SKM-1 (cell line): ENCODE measurements around the gene CALU.
A peak's percentile ranks its signal among the peaks of the same experiment; 100 is the strongest.

Experiments
- DNase-seq: peaks from one replicate; lab custom pipeline; 2025; ENCODE audit not compliant: unreplicated experiment; lab: John Stamatoyannopoulos, UW

The CALU gene

GRCh38 chr7:128739048-128739962 lies at the start of gene CALU:
Gene CALU (plus strand): TSS chr7:128739359. CDS start chr7:128748584, 9,225 bp downstream.
- DNase-seq = peak; percentile 88

DNA sequence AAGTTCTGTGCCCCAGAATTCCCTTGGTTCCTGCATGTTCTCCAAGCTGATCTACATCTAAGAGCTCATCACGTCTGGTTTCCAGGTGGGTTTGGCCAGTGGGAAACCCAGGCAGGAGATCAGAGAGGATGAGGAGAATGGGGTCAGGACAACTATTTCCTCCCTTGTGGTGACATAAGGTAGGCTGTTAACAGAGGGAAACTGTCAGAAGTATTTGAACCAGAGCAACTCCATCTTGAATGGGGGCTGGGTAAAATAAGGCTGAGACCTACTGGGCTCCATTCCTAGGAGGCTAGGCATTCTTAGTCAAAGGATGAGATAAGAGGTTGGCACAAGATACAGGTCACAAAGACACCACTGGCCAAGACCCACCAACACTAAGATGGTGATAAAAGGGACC lies 47.9 kb upstream of the CALU start:
- no peak for DNase-seq

DNA sequence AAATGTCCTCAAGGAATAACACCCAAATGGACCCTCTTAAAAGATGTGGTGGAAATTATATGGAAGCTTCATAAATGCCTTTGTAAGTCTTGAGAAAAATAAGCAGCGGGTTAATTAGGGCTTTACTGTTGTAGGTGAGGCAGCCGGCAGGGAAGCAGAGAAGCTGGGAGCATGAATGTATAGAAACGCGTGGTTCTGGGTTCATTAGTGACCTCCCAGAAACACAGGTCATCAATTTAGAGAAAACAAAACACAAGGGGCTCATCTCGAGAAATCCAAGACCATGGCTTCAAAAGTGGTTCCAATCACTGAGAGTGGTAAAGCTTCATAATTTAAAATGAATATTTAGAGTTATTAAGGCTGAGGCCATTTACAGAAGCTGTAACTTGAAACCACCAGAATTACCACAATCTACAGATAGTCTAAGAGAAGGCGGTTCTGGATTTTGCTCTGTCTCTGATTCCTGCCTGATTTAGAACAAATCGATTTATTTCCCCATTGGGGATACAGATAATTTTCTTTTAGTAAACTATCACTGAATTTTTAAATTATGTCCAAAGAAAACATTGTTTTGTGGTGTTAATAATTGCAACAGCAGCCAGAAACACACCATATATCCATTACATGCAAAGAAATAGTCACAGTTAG lies 46.4 kb upstream of the CALU start:
- DNase-seq = no peak

DNA sequence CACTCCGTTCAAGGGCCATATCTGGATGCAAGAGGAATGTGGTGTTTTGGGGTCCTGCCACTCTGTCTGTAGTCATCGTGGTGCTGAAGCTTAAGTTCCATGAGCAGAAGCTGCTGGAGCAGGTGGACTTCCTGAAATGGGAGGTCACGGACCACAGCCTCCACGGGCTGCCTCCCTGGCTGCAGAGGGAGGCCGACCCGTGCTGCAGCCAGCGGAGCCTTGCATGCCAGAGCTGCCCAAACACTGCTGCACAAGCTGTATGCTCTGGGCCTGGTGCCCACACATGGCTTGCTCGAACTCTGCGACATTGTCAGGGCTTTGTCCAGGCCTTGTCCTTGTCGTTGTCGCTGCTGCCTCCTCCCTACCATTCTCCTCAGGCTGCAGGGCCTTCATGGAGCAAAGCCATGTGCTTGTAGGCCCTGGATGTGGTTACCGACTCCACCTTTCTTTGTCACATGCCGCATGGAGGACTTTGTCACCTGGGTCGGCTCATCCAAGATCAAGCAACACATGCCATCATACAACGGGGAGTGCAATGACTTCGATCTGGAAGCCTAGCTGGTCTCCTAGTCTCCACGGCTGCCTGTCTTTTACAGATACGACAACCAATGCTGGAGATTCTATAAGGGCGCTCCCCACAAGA lies 45.7 kb upstream of the CALU start:
- no peak for DNase-seq

DNA sequence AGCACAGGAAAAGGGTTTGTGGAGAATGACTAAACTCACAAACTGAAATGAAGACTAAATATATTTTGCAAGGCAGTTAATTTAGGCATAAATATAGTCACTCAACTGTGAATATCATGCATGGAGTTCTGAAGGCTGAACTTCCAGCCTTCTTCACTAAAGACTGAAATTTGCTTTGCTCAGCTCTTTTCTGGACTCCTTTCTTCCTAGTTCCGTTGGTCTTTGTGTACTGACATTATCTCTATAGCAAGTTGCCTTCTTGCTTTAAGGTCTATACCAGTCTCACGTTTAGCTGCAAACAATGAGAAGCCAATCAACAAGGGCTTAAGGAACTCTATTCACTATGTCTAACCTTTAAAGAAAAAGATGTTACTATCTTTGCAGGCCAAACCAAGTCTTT lies 44.4 kb upstream of the CALU start:
- no peak for DNase-seq

DNA sequence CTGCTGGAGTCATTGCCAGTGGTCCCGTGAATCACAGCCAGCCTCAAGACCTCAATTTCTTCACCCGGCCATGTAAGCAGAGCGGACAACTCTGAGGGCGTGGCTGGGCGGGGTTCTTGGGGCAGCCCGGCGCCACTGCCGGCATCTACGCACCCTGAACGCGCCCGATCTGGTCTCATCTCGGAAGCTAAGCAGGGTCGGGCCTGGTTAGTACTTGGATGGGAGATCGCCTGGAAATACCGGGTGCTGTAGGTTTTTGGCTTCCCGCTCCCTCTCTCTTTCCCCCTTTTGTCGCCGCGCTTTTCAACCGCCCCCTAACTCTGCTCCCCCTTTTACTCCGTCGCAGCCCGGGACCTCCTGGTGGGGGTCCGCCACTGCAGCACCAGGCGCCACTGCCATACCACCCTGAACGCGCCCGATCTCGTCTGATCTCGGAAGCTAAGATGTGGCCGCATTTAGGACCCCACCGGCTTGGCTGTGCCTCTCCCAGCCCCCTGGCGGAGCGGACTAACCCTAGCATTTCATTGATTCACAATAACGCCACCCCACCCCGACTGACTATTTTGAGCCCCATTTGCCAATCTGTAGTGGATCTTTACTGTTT lies 41.8 kb upstream of the CALU start:
- no peak for DNase-seq

GRCh38 chr7:128699196-128699712 lies 39.9 kb upstream of the CALU start:
- DNase-seq = no peak

- DNase-seq = no peak
These were observed 39.3 kb upstream of the CALU start for GRCh38 chr7:128699895-128700294.

DNA sequence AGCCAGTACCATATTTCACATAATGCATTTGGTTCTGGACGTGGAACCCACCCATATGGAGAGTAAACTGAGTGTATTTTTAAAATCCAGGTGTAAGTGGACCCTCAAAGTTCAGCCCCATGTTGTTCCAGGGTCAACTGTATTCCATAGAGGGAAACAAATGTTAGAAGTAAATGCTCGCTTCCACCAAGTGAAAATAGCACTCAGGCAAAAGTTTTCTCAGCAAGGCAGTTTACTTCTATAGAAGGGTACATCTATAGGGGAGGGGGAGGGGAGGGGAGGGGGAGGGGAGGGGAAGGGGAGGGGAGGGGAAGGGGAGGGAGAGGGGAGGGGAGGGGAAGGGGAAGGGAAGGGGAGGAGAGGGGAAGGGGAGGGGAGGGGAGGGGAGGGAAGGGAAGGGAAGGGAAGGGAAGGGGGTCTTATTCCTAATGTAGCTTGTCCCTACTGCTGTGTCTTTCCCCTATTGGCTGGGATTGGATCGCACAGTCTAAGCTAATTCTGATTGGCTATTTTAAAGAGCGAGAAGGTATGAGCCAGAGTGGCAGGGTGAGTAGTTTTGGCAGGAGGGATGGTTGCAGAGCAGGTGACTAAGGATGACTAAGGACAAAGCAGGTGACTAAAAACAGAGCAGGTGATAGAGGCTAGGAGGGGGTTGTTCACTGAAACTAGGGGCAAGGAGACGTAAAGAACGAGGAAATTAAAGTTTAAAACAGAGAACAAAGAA lies 37.9 kb upstream of the CALU start:
- no peak for DNase-seq

- no peak for DNase-seq
These were observed 35.4 kb upstream of the CALU start for GRCh38 chr7:128703609-128704241.

DNA sequence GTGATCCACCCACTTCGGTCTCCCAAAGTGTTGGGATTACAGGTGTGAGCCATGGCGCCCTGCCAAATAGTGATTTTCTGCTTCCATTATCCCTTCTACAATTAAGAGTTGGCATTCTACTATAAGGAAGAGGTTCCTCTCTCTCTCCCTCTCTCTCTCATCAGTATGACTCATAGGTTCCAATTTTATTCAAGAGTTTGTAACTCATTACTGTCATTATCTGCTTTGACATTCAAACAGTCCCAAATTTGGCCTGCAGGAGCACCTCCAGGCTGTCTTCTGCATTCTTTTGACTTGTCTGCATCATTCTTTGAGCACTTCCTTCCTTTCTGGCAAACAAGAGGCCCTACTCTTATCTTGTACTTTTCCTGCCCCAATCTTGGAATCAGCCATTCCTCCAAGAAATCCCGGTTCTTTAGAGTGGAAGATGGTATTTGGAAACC lies 33.2 kb upstream of the CALU start:
- DNase-seq = no peak

GRCh38 chr7:128707752-128708151 lies 31.4 kb upstream of the CALU start:
- DNase-seq = no peak

DNA sequence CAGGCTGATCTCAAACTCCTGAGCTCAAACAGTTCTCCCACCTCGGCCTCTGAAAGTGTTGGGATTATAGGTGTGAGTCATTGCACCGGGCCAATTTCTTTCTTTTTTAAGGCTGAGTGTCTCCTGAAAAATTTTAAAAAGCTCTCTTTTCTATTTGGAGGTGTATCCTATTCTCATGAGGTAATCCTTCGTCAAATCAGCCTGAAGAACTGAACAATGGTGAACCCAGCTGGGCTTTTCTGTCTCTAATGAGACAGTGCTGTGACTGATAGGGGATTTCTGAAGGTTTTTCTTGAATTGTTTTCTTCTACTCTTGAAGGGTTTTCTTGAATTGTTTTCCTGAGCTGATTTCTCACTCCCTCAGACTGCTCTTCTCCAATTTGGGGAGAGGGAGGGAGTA lies 30.9 kb upstream of the CALU start:
- no peak for DNase-seq

DNA sequence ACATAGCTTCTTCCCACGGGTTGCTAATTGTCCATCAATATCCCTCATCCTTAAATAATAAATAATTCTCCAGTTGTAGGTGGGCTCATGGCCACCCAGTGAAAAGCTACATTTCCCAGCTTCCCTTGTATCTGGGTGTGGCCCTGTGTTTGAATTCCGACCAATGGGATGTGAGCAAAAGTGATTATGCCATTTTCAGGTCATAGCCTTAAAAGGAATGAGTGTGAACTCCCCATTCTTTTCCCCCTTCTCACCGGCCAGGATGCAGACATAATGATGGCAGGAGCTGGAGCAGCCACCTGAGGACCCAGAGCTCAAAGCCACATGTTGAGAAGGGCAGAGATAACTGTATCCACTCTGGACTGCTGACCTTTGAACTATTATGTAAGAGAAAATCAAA lies 30.3 kb upstream of the CALU start:
- no peak for DNase-seq

DNA sequence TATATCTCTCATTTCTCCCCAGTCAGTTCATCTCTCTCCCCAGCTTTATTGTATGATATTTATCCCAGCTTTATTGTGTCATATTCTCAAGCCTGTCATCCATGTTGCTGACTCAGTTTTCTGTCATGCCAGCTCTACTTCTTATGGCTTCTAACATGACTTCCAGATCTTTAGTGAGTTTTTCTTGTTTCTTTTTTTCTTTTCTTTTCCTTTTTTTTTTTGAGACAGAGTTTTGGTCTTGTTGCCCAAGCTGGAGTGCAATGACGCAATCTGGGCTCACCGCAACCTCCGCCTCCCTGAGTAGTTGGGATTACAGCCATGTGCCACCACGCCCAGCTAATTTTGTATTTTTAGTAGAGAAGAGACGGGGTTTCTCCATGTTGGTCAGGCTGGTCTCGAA lies 28.7 kb upstream of the CALU start:
- DNase-seq = peak; percentile 19

DNA sequence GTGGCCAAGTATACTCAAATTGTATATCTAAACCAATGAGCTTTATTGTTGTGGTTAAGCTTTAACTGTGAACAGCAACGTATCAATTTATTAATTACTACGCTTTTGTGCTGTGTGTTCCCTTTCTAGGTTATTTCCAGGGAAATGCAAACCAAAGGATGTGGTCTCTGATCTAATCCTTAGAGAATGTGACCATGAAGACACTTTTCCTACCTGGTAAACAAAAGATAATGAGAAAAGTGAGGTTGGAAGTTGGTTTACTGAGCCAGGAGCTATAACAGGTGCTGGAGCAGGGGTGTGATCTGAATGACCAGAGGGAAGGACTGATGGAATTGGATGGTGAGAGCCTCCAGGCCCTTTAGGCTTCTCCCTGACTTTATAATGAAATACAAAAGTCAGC lies 25.4 kb upstream of the CALU start:
- no peak for DNase-seq

DNA sequence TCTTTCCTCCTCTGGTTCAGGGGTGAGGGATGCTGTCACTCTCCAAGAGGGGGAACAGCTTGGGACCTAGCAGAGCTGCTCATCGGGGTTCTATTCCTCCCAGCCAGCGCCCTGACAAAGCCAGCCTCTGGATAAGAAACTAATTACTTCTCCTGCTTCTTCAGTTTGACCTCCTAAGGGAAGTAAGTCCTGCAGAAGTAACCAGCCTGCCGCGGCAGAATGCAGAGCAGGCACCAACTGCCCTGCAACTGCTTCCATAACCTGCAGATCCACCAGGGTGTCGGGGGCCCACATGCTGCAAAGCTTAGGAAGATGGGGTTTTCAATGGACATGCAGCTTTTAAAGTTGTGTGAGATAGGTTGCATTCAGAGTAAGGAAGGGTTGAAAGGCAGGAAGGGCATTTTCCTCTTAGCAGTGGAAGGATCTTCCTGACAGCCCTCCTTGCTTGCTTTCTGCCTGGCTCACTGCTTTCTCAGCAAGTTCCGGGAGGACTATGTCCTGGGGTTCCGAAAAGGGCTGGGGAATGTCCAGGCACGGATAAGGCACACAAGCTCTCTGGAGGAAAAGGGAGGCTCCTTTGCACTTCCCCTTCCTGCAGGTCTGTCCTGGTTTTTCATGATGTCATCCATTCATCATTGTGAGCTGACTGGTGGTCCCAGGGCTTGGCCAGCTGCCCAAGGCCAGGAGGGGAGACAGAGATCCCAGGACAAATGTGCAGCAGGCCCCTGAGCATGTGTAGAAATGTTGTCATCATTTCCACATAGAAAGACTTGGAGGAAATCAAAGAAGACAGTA lies 24.3 kb upstream of the CALU start:
- DNase-seq = no peak

- no peak for DNase-seq
These were observed 20.1 kb upstream of the CALU start for GRCh38 chr7:128718967-128719642.

DNA sequence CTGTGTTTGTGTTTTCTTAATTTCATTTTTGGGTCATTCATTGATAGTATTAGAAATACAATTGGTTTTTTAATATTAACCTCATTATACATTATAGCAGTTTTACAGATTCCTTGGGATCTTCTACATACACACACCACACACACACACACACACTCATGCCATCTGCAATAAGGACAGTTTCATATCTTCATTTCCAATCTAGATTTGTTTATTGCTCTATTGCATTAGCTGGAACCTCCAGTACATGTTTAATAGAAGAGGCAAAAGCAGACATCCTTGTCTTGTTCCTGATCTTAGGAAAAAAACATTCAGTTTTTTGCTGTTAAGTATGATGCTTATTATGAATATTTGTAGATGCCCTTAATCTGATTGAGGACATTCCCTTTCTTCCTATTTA lies 17.8 kb upstream of the CALU start:
- no peak for DNase-seq
